Activated CD4-positive, alpha-beta T cell treated with anti-CD3 and anti-CD28 coated beads, Interleukin-2, Interleukin-4, amounts not matched to agents 100 ng/mL and 50 ng/mL, durations not matched to agents 16 hours and 8 hours (primary cell): Measurements from ENCODE around the gene SPEN.
"Not testable (repeated sequence)": the region's sequence is repeated elsewhere in the genome, so short reads cannot be mapped to it uniquely, and the experiment has no call there.

Source experiments
- DNase-seq: peaks from one replicate; pipeline ENCODE4 v3.0.0-alpha.2; 2020; ENCODE audit warnings: low spot score

SPEN gene

GRCh38 chr1:15833842-15834405 lies 13.6 kb upstream of the SPEN start:
- DNase-seq, result no peak

GRCh38 chr1:15834406-15835204 lies 12.9 kb upstream of the SPEN start:
- DNase-seq, result peak; percentile 92

GRCh38 chr1:15835205-15835740 lies 12.2 kb upstream of the SPEN start:
- no peak for DNase-seq

GRCh38 chr1:15835741-15836510 lies 11.6 kb upstream of the SPEN start:
- peak; percentile 99 for DNase-seq

GRCh38 chr1:15836511-15836771 lies 11.1 kb upstream of the SPEN start:
- not testable (repeated sequence) for DNase-seq

- peak; percentile 20 for DNase-seq
Observed at GRCh38 chr1:15836772-15837669, 10.5 kb upstream of the SPEN start.

- DNase-seq, result no peak
Observed at GRCh38 chr1:15837931-15838330, 9.6 kb upstream of the SPEN start.

- no peak for DNase-seq
Observed at GRCh38 chr1:15838721-15839120, 8.8 kb upstream of the SPEN start.

- no peak for DNase-seq
Observed at GRCh38 chr1:15843826-15844572, 3.5 kb upstream of the SPEN start.

- DNase-seq, result not testable (repeated sequence)
Observed at GRCh38 chr1:15846056-15846455, 1.5 kb upstream of the SPEN start.

GRCh38 chr1:15847893-15848142 lies 311 bp downstream of the SPEN start:
- DNase-seq, result no peak

- DNase-seq, result peak; percentile 36
Observed at GRCh38 chr1:15848143-15848928, 829 bp downstream of the SPEN start.

GRCh38 chr1:15848929-15849774 lies 1.6 kb downstream of the SPEN start:
- peak; percentile 65 for DNase-seq

- DNase-seq, result peak; percentile 44
Observed at GRCh38 chr1:15849775-15850324, 2.3 kb downstream of the SPEN start.

- no peak for DNase-seq
Observed at GRCh38 chr1:15850471-15851001, 3.0 kb downstream of the SPEN start.

- no peak for DNase-seq
Observed at GRCh38 chr1:15851210-15852035, 3.9 kb downstream of the SPEN start.

- DNase-seq, result no peak
Observed at GRCh38 chr1:15852036-15852827, 4.7 kb downstream of the SPEN start.
